GM19324 (cell line): Measurements from ENCODE around the gene RBBP9.
"Not testable (repeated sequence)": the region's sequence is repeated elsewhere in the genome, so short reads cannot be mapped to it uniquely, and the experiment has no call there.

Experiments
- ATAC-seq: cut with Tn5 transposase; IDR thresholded peaks from one replicate; pipeline ENCODE4 v1.9.1; 2021; ENCODE audit warnings: mild to moderate bottlenecking, moderate library complexity; ENCODE audit not compliant: unreplicated experiment, low FRiP score

Gene RBBP9

DNA sequence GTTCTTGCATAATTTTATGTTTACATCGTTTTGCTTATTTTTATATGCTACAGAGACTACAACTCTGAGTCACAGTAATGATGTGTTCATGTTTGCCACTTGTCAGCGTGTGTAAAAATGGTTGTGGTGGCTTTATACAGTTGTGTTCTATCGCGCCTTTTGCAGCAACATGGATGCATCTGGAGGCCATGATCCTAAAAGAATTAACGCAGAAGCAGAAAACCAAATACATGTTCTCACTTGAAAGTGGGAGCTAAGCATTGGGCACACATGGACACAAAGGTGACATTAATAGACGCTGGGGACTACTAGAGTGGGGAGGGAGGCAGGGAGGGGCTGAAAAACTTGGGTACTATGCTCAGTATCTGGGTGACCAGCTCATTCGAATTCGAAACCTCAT, 9.7 kb upstream of the RBBP9 start:
- ATAC-seq = no peak

DNA sequence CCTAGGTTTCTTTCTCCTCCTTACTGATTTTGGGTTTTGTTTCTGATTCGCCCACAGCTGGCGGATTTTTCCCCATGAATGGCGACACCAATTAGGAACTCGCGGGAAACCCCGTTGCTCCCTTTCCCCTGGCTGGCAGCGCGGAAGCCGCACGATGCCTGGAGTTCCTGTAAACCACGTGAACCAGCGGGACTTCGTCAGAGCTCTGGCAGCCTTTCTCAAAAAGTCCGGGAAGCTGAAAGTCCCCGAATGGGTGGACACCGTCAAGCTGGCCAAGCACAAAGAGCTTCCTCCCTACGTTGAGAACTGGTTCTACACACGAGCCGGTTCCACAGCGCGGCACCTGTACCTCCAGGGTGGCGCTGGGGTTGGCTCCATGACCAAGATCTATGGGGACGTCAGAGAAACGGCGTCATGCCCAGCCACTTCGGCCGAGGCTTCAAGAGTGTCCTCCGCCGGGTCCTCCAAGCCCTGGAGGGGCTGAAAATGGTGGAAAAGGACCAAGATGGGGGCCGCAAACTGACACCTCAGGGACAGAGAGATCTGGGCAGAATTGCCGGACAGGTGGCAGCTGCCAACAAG, 7.5 kb upstream of the RBBP9 start:
- ATAC-seq = no peak

DNA sequence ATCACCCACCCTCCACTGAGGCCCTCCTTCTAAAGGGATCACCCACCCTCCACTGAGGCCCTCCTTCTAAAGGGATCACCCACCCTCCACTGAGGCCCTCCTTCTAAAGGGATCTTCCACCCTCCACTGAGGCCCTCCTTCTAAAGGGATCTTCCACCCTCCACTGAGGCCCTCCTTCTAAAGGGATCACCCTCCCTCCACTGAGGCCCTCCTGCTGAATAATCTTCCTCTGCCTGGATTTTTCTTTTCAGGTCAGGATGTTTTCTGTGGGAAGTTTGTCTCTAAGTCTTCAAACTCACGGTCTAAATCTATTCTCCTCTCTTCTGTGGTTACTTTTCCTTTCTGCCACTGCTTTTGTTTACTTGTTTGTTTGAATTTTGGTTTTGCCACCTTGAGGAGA, 4.6 kb upstream of the RBBP9 start:
- ATAC-seq = not testable (repeated sequence)

DNA sequence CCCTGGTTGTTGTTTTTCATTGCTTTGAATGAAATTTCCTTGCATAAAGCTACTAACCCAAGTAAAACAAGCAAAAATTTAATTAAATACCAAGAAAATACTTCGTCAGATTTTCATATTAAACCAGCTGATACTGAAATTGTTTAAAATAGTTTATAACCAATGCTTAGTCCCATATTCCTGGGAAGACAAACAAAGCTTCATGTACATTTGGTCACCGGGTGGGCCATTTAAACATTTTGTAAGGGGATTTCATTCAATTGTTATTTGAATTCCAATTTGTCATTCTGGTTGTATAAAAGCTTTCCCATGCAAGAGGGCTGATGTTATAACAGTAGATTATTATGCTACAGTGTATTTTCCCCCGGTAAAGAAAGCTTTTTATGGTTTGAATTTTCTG, 578 bp upstream of the RBBP9 start:
- ATAC-seq = no peak

DNA sequence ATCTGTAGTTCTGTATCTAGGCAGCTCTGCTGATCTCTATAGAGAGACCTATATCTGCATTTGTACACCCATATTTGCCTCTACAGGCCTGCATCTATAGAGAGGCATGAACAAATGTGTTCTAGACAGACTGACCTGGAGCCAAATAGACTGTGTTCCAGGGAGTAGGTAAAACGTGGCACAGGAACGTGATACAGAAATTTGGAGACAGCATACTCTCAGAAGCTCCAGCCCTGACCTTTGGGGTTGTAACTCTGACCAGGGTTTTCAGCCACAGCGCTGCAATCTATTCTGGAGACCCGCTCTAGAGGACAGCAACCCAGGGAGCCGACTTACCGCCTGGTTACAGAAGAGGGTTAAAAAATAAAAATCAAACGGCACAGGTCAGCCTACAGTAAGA, 983 bp downstream of the RBBP9 start:
- ATAC-seq = no peak

DNA sequence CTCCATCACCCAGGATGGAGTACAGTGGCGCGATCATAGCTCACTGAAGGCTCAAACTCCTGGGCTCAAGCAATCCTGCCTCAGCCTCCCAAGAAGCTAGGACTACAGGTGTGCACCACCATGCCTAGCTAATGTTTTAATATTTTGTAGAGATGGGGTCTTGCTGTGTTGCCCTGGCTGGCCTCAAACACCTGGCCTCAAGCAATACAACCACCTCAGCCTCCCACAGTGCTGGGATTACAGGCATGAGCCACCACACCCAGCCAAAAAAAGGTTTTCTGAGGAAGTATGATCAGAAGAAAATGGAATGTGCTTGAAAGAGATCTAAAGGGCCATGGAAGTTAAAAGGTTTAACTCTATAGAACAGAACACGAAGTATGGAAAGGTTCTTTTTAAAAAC, 8.7 kb downstream of the RBBP9 start:
- no peak for ATAC-seq

DNA sequence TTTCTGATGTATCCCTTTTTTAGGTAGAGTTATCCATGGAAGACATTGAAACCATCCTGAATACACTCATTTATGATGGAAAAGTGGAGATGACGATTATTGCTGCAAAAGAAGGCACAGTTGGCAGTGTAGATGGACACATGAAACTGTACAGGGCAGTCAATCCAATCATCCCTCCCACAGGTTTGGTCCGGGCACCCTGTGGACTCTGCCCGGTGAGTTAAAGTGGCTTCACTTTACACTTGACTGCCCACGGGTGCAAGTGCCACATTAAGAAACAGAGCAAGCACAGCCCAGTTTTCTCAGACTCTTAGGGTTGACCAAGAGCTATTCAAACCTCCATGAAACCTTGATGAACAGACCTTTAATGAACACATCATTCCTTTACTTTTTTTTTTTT, 15.4 kb downstream of the RBBP9 start:
- ATAC-seq = no peak

DNA sequence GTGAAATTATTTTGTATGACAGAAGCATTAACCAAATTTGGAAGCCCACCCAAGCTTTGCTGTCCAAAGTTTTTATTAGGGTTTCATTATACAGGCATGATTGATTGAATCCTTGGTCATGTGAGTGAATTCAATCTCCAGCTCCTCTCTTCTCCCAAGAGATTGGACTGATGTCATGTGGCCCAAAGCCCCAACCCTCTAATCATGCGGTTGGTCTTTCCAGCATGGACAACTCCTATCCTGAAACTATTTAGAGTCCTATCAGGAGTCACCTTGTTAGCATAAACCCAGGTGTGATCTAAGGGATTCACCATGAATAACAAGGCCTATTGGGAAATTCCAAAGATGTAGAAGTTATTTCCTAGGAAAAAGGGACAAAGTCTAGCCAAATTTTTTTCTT, 19.2 kb downstream of the RBBP9 start:
- ATAC-seq = no peak

DNA sequence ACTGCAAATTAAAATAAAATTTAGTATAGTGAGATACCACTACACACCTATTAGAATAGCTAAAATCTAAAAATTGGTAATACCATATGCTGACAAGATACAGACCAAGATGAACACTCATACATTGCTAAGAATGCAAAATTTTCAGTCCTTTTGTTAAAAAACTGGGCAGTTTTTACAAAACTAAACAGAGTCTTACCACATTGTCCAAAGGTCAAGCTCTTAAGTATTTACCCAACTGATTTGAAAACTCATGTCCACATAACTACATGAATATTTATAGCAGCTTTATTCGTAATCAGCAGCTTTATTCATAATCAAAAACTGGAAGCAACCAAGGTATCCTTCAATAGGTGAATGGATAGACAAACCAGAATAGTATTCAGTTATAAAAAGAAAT, 19.8 kb downstream of the RBBP9 start:
- ATAC-seq = no peak

DNA sequence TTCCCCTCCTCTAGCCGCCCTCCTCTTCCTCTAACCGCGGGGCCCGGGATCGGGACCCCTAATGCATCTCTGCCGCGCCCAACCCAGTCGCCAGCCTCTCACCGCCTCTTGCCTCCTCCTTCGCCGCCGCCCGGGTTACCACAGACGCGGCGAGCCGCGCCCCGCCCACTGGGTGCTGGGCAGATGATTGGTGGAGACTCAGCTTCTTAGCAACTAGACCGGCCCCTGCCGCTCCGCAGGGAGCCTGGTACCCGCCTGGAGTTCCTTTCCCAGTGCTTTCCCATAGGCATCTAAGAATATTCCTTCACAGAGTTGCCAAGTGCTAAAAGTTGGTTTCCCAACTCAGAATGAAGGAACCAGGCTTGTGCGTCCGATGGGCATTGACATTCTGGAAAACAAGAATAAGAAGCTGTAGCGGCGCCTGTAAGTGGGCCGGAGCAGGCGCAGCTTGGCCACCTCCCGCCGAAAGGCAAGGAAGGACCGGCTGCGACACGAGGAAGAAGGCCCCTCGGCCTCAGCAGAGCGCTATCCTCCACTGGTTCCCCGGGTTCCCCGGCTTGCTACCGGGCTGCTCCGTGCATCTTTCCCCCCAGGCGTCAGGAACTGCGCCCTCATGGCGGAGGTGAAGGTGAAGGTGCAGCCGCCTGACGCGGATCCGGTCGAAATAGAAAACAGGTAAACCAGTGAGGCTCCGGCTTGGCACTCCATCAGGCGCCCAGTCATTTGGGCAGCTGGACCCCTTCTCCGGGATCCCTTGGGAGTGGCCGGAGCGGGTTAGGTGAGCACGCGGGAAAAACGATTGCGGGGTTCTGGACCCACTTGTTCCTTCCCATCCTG, 29.9 kb downstream of the RBBP9 start, which contains the start of the genes DZANK1 and POLR3F:
Gene DZANK1 (minus strand): TSS at position 137 of the 837 bp plus-strand sequence. CDS start 1,672 bp downstream, outside the sequence.
Gene POLR3F (plus strand): TSS at position 497 of the 837 bp plus-strand sequence. CDS start 117 bp downstream, at position 614.
- ATAC-seq = peak; percentile 97

DNA sequence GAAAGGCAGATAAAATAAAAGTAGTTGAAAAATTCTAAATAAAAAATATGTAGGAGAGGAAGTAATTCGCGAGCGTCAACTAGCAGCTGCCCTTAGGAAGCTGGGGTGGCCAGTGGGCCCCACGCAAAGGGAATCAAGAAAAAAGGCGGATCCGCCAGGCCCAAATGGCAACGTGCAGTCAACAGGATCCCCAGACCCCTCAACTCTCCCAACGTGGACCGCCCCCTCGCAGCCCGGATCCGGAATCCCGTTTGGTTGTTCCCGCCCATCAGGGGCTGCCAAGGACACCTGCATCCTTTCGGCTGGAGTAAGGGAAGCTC, 30.5 kb downstream of the RBBP9 start:
- ATAC-seq = no peak

DNA sequence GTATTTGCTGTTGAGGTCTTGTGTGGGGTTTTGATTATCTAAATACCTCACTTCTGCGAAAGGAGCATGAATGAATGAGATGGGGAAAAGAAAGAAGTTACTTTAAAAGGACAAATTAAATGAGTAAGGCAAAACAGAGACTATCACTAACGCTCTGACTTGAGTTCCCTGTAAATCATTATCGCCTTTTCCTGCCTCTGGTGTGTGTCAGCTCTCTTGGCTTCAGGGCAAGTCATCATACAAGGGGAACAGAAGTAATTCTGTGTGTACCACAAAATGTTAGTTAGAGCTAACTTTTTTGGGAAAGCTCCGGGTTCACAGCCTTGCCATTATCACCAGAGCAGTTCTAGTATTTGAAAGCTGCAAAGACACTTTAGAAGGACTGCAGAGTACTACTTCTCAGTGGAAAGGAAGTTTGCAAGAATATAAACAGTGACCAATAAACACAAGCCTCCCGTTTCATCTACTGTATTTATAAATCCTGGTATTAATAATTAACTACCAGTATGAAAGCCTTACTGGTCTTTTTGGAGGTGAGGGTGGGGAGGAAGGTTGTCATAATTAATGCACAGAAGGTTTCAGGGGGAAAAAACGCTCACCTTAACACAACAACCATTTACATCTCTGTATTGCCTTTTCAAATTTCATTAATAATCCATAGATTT, 31.4 kb downstream of the RBBP9 start:
- no peak for ATAC-seq

DNA sequence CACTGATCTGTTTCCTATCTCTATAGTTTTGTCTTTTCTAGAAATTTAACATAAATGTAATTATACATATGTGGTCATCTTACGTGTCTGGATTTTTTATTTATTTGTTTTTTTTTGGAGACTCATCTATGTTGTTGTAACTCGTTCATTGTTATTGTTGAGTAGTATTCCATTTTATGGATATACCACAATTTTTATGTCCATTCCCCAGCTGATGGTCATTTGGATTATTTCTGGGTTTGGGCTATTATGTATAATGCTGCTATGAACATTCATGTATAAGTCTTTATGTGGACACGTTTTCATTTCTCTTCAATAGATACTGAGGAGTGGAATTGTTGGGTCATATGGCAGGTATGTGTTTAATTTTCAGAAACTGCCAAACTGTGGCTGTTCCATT, 40.4 kb downstream of the RBBP9 start:
- no peak for ATAC-seq

DNA sequence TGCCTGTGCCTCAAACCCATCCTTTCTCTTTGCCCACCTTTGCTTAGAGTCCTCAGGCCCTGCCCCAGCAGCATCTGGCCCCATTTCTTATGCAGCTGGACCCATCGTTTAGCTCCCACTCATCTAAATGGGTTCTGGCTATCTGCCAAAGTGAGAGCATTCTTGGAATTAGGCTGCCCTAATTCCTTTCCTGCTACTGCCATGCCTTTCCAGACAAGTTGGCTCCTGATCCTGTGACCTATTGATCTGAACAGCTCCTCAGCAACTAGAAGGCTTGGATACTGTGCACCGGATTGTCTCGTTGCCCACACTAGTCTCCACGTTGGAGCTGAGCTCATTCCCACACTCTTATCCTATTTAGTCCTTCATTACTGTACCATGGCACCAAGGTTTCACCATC, 53.1 kb downstream of the RBBP9 start:
- no peak for ATAC-seq

DNA sequence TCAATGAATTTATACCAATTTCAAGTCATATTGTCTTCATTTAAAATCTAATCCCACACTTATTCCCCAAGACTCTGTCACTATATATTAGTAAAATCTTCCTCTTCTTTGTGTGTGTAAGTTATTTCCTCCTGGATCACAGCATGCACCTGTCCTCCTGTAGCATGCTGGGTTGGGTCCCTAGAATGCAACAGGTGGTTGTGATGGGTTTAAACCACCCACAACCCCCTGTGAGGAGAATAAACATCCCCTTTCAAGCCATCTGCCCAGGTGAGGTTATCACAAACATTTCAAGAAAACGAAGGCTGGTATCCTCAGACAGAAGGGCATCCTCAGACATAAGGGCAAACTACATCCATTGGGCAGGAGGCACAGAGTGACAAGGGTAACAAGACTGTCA, 56.6 kb downstream of the RBBP9 start:
- ATAC-seq = no peak

DNA sequence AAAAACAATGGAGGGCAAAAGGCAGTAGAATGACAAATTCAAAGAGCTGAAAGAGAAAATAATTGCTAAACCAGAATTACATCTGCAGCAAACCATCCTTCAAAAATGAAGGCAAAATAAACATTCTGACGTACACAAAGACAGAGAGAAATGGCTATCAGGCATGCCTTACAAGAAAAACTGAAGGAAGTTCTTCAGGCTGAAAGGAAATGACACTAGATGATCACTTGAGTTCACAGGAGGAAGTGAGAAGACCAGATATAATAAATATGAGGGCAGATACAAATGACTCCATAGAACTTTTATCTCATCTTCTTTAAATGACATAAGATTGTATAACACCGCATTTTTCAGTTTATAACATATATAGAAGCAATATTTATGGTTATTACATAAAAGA, 60.2 kb downstream of the RBBP9 start:
- ATAC-seq = no peak
